AG10803 (cell line): ENCODE results near the gene FRMD4B.
A peak's percentile ranks its signal among the peaks of the same experiment; 100 is the strongest.

ENCODE experiments used
- DNase-seq: peaks from one replicate; pipeline ENCODE4 v3.0.0; 2010; ENCODE audit warnings: low read depth
- H3K4me3 ChIP-seq: 2 replicates; pipeline ENCODE4 v1.5.1; 2011; ENCODE audit warnings: mild to moderate bottlenecking, low read length, control low read depth
- TF ChIP-seq, protein P1 (sequence below): conservative IDR thresholded peaks from 2 replicates; pipeline ENCODE4 v1.5.1; 2011; ENCODE audit warnings: mild to moderate bottlenecking, low read length, control low read depth, inconsistent platforms

The FRMD4B gene

DNA sequence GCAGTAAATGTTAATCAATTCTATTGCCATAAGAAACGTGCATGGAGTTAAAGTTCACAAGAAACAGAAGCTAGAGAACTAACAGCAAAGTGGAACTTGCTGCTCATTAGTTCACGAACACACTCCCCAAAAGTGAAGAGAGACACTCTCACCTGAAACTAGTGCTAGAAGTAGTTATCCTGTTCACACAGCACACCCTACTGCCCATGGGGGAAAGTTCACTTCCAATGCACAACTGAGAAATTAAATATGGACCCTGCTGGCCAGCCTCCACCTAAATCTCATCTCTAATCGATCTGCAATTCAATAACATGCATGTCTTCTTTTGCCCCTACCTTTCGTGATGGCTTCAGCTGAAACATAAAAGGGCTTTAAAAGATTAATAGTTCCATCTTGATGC, 39.4 kb upstream of the FRMD4B start:
- TF ChIP-seq, protein P1, sequence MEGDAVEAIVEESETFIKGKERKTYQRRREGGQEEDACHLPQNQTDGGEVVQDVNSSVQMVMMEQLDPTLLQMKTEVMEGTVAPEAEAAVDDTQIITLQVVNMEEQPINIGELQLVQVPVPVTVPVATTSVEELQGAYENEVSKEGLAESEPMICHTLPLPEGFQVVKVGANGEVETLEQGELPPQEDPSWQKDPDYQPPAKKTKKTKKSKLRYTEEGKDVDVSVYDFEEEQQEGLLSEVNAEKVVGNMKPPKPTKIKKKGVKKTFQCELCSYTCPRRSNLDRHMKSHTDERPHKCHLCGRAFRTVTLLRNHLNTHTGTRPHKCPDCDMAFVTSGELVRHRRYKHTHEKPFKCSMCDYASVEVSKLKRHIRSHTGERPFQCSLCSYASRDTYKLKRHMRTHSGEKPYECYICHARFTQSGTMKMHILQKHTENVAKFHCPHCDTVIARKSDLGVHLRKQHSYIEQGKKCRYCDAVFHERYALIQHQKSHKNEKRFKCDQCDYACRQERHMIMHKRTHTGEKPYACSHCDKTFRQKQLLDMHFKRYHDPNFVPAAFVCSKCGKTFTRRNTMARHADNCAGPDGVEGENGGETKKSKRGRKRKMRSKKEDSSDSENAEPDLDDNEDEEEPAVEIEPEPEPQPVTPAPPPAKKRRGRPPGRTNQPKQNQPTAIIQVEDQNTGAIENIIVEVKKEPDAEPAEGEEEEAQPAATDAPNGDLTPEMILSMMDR = peak; percentile 50
- DNase-seq = no peak

DNA sequence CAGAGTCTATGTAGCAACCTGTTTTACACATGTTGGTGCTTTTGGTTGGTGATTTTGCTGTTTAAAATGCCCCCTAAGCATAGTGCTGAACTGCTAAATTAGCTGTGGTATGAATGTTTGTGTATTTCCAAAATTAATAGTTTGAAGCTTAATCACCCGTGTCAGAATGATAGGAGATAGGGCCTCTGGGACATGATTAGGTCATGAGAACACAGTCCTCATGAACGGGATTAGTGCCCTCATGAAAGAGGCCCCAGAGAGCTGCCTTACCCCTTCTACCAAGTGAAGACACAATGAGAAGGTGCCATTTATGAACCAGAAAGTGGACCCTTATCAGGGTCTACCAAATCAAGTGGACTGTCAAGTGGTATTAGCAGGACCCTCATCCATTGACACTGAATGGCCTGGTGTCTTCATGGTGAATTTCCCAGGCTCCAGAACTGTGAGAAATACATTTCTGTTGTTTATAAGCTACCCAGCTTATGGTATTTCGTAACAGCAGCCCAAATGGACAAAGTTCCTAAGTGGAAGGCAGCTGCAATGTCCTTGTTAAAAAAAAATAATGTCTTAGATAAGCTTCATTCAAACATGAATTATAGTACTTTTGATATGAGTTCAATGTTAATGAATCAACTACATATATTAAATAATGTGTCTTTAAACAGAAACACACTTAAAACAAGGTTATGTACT, 37.7 kb upstream of the FRMD4B start:
- H3K4me3 ChIP-seq = no peak overlapping the region
- TF ChIP-seq, protein P1 = no peak
- no peak for DNase-seq

More for the DNA sequence above, 39.4 kb upstream of the FRMD4B start:
- H3K4me3 ChIP-seq = no peak overlapping the region

DNA sequence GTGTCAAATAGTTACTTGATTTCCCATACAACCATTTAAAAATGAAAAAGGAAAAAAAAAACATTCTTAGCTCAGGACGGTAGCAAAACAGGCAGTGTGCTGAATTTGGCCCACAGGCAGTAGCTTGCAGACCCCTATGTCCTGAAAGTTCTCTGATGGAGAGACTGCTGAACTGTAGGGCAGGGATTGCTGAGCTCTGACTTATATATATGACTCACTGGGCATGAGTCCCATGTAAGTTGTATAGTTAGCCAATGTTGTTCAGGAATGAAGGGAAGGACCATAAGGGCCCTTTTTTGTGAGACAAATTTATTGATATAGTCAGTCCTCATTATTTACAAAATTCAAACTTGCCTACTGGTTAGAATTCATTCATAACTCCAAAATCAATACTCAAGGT, 36.9 kb upstream of the FRMD4B start:
- H3K4me3 ChIP-seq = no peak overlapping the region
- DNase-seq = peak; percentile 37
- TF ChIP-seq, protein P1 = no peak

DNA sequence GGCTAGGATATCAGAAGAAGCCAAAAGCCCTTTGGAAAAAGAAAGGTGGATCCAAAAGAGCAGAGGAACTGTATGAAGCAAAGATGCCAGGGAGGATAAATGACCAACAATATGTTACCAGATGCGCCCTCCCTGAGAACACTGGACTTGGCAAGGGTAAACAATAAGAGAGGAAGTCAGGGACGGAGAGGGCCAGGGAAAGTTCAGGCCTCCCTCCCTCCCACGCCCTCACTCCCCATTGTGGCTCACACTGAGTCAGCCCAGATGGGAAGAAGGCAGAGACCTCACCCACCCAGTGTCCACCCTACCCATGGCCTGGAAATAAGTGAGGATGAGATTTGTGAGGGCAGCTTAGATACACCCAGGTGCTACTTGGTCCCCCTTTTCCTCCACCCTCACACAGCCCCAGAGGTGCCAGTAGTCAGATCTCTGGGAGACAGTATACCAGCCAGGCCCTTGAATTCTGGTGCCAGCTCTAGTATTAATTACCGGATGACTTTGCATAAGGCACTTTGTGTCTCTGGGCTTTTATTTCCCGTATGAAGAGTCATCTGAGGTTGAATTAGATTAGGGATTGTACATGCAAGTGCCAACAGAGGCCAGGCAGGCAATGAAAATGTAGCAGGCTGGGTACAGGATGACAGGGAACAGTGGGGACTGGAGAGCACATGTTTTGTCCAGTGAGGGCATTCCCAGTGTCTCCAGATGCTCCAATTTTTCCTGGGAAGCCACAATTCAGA, 35.1 kb upstream of the FRMD4B start:
- DNase-seq = no peak
- TF ChIP-seq, protein P1 = no peak
- no peak overlapping the region for H3K4me3 ChIP-seq

DNA sequence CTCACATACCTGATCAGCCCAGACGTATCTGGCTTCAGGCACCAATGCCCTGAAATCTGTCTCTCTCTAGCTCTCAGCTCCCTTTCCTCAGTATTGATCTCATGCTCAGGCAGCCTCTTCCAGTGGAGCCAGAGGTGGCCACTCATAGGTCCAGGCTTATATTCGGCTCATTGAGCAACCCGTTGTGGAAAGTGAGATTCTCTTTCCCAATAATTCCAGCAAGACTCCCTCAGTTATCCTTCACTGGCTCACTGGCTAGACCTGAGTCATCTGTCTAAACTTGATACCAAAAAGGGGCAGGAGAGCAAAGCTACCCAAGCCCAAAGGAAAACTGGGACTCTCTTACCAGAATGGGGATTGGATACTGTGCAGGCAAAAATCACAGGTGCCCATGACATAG, 33.4 kb upstream of the FRMD4B start:
- TF ChIP-seq, protein P1 = no peak
- H3K4me3 ChIP-seq = no peak overlapping the region
- DNase-seq = no peak

DNA sequence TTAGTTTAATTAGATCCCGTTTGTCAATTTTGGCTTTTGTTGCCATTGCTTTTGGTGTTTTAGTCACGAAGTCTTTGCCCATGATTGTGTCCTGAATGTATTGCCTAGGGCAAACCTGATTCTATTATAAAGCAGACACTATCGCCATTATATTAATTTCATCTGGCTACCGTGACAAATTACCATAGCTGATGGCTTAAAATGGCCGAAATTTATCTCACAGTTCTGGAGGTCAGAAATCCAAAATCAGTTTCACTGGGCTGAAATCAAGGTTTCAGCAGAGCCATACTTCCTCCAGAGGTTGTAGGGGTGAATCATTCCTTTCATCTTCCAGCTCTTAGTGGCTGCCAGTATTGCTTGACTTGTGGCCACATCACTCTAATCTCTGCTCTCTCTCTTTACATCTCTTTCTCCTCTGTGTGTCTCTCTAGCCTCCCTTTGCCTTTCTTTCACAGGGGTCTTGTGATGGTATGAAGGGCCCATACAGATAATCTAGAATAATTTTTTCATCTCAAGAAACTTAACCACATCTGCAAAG, 31.7 kb upstream of the FRMD4B start:
- no peak overlapping the region for H3K4me3 ChIP-seq
- TF ChIP-seq, protein P1 = no peak
- no peak for DNase-seq
